Measurements from ENCODE around the gene RTN4R.

The RTN4R gene

DNA sequence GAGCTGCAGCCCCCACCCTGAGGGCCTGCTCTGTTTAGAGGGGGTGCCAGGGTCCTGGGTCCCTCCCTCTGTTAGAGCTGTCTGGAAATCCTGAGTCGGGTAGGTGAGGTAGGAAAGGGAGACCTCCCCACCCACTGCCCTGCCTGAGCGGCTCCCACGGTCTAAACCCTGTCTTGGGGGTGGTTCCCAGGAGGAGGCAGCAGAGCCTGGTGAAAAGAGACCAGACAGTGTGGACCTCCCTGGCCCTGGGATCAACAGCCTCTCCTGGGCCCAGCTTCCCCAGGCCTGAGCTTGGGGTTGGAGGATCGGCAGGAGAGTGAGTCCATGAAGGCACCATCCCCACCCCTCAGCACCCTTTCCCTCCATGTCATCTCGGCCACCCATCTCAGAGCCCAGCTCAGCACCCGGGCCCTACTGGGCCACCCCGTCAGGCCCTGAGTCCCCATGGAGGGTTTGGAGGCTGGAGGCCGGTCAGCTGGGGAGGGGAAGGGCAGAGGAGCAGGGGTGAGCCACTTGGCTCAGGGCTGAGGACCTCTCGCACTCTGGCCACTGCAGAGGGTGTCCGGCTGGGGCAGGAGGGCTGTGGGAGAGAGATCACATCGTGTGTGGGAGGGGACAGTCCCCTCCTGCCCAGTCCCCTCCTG is 37.2 kb downstream of the RTN4R start:
- no peak for DNase-seq (ENCODE audit: low spot score)
- TF ChIP-seq, protein P1, sequence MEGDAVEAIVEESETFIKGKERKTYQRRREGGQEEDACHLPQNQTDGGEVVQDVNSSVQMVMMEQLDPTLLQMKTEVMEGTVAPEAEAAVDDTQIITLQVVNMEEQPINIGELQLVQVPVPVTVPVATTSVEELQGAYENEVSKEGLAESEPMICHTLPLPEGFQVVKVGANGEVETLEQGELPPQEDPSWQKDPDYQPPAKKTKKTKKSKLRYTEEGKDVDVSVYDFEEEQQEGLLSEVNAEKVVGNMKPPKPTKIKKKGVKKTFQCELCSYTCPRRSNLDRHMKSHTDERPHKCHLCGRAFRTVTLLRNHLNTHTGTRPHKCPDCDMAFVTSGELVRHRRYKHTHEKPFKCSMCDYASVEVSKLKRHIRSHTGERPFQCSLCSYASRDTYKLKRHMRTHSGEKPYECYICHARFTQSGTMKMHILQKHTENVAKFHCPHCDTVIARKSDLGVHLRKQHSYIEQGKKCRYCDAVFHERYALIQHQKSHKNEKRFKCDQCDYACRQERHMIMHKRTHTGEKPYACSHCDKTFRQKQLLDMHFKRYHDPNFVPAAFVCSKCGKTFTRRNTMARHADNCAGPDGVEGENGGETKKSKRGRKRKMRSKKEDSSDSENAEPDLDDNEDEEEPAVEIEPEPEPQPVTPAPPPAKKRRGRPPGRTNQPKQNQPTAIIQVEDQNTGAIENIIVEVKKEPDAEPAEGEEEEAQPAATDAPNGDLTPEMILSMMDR (IDR thresholded peaks at IDR 0.05; ENCODE audit: extremely low read depth, insufficient read depth, missing control alignments) = no peak
- in situ Hi-C loops (cut with MboI; ENCODE audit: low pct_unique_long_range_greater_than_20kb, low sequenced_read_pairs, unreplicated experiment) = loop anchor here (10.0 kb wide), 1 partner anchor 56 kb away; no protein-coding TSS in a partner anchor

DNA sequence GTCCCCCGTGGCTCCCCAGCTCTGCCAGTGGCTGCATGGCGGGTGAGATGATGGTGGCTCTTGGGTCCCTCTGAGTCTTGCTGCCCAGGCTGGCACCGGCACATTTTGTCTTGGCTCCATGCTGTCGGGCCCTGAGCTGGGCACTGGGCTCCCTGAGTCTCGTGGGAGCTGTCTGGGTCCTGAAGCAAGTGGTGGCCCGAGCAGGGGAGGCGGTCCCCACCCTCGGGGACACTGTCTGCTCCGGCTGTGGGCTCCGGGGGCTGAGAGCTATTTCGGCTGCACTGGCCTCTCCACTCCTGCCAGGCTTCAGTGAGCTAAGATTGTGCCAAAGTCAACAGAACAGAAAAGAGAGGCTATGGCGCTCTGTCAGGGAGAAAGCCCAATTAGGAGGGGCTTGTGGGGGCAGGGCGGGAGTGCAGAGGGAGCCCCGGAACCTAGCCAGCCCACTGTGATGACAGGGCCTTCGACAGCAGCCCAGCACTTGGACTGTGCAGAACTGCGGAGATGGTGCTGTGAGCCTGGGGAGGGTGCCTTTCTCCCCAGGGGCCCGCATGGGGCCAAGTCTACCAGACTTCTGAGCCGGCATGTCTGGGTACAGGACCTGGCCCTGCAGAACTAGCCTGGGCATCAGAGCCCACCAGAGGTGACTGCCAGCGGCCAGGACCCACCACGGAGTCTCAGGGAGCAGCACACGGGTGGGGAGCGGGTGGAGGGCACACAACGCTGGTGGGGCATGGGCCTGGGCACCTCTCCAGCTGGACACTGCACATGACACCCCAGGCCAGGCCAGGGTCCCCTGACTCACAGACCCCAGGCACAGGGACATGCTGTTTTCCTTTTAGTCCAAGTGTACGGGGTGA is 38.0 kb downstream of the RTN4R start:
- in situ Hi-C loops (cut with MboI; ENCODE audit: low pct_unique_long_range_greater_than_20kb, low sequenced_read_pairs, unreplicated experiment) = loop anchor here (10.0 kb wide), 1 partner anchor 55 kb away; no protein-coding TSS in a partner anchor
- TF ChIP-seq, protein P1 (IDR thresholded peaks at IDR 0.05; ENCODE audit: extremely low read depth, insufficient read depth, missing control alignments) = no peak
- no peak for DNase-seq (ENCODE audit: low spot score)

DNA sequence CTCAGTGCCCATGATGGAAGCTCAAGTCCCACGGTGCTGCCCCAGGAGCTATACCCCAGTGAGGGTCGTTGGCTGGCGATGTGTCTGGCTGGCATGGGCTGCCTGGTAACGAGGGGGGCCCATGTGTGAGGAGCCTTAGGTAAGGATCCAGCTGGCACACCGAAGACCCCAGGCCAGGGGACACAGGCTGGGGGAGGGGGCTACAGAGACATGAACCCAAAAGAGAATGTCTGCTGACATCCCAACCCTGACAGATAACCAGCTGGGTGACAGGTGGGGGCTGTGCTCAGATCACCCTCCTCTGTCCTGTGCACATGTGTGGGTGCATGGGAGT is 39.2 kb downstream of the RTN4R start:
- TF ChIP-seq, protein P1 (IDR thresholded peaks at IDR 0.05; ENCODE audit: extremely low read depth, insufficient read depth, missing control alignments) = no peak
- DNase-seq (ENCODE audit: low spot score) = no peak
- in situ Hi-C loops (cut with MboI; ENCODE audit: low pct_unique_long_range_greater_than_20kb, low sequenced_read_pairs, unreplicated experiment) = no loop called here

DNA sequence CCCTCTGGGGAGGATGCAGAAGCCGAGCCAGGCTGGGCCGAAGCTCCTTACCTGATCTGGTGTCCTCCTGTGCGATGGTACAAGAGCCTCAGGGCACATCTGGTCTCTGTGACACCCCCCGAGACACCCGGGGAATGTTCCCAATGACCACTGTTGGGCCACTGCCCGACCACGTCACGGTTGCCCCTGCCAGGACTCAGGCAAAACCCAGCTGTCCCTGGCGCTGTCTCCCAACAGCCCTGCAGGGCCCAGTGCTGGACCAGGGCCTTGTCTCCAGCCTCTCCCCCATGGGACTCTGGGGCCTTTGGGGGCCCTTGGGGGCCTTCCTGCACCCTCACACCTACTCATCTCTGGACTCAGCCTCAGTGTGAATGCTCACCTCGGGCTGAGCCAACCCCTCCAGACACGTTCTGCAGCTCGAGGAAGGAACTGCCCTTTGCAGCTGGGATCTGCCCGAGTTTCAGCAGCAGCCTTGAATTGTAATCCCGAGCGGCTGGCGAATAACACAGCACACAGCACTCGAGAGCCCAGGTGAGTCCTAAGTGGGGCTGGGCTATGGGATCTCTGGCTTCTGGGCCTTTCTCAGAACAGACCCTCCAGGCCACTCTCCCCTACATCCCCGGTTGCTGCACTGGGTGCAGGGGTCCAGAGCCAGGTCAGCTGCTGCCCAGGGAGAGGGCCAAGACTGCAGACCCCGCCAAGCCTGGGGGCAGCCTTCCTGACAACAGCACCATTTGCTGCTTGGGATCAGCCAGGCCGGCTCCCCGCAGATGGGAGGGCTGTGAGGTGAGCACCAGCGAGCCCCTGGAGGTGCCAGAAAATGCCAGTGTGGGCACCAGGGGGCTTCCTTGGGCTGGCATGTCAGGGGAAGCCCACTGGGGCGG is 39.8 kb downstream of the RTN4R start:
- in situ Hi-C loops (cut with MboI; ENCODE audit: low pct_unique_long_range_greater_than_20kb, low sequenced_read_pairs, unreplicated experiment) = no loop called here
- DNase-seq (ENCODE audit: low spot score) = peak; percentile 29
- TF ChIP-seq, protein P1 (IDR thresholded peaks at IDR 0.05; ENCODE audit: extremely low read depth, insufficient read depth, missing control alignments) = no peak

DNA sequence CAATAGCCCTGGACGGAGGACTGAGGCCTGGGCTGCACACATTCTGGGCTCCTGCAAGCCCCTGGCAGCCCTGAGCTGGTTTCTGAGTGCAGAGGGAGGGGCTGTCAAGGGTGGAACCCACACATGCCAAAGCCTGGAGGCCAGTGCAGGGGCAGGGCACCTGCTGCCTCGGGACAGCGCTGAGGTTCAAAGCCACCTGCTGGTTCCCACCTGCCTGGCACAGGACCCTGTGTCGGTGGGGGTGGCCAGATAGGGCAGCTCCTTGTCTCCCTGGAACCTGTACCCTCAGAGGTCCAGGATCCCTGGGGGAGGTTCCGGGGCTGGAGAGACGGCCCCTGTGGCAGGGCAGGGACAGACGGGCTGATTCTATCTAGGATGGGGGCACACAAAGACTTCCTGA is 40.8 kb downstream of the RTN4R start:
- TF ChIP-seq, protein P1 (IDR thresholded peaks at IDR 0.05; ENCODE audit: extremely low read depth, insufficient read depth, missing control alignments) = no peak
- in situ Hi-C loops (cut with MboI; ENCODE audit: low pct_unique_long_range_greater_than_20kb, low sequenced_read_pairs, unreplicated experiment) = no loop called here
- no peak for DNase-seq (ENCODE audit: low spot score)

DNA sequence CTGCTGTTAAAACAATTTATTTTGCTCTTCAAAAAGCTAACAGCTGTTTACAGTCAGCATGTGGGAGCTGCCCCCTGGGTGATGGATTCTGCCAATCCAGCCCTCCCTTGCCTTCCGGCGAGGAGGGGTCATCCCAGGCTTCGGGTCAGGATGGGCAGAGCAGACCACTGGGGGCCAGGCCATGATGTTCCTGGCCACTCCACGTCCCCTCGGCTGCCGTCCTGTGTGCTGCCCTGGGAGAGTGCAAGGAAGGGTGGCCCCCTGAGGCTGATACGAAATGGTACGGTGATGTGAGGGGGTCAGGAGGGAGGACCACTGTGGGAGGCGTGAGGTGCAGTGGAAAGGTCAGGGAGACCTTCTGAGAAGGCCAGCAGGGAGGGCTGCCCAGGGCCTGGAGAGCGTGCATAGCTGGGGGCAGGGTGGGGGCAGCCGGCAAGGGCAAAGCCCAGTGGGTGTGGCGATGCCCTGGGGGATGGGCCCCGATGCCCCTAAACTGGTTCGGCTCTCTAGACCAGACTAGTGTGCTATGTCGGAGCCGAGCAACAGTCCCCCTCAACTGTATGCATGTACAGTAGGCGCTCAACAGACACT is 41.3 kb downstream of the RTN4R start:
- TF ChIP-seq, protein P1 (IDR thresholded peaks at IDR 0.05; ENCODE audit: extremely low read depth, insufficient read depth, missing control alignments) = no peak
- in situ Hi-C loops (cut with MboI; ENCODE audit: low pct_unique_long_range_greater_than_20kb, low sequenced_read_pairs, unreplicated experiment) = no loop called here
- no peak for DNase-seq (ENCODE audit: low spot score)

Measured in GM13977 (cell line).